Measurements from ENCODE around the gene CFAP61. TPM values are rescaled to one million over a fixed set of nuclear protein-coding genes. Genes with fewer than 3 reads are reported as not detected.

The CFAP61 gene
- total RNA-seq, 1 donor from 2014 or later = 2.6 TPM

DNA sequence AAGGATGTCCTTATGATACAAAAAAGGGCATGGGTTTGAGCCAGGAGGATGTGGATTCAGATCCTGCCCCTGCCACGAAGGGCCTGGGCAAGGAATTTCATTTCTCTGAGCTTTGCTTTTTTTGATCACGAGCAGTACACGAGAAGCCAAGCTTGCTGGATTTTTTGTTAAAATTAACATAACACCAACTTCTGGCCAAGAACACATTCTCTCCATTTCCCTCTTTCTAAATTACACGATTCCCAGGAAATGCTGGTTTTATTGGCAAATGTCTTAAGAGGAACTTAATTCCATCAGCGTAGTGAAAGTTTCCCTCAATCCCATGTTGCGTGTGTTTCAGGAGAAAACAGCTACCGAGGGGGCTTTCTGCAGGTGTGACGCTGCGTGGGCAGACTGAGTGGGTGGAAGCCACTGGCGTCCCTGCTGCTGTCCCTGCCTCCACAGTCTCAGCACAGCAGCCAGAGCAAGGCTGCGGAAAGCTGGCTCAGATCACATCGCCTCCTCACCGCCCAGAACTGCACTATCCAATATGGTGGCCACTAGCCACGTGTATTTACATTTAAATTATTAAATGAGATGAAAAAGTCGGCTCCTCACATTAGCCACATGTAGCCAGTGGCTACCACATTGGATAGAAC lies 194.8 kb downstream of the CFAP61 start:
- Mint-ChIP-seq H3K27ac (no peak overlapping the region), H3K4me3 (ENCODE audit: low read depth) (no peak overlapping the region)
- TF ChIP-seq, protein P1, sequence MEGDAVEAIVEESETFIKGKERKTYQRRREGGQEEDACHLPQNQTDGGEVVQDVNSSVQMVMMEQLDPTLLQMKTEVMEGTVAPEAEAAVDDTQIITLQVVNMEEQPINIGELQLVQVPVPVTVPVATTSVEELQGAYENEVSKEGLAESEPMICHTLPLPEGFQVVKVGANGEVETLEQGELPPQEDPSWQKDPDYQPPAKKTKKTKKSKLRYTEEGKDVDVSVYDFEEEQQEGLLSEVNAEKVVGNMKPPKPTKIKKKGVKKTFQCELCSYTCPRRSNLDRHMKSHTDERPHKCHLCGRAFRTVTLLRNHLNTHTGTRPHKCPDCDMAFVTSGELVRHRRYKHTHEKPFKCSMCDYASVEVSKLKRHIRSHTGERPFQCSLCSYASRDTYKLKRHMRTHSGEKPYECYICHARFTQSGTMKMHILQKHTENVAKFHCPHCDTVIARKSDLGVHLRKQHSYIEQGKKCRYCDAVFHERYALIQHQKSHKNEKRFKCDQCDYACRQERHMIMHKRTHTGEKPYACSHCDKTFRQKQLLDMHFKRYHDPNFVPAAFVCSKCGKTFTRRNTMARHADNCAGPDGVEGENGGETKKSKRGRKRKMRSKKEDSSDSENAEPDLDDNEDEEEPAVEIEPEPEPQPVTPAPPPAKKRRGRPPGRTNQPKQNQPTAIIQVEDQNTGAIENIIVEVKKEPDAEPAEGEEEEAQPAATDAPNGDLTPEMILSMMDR (IDR thresholded peaks at IDR 0.05; ENCODE audit: unreplicated experiment) = no peak

DNA sequence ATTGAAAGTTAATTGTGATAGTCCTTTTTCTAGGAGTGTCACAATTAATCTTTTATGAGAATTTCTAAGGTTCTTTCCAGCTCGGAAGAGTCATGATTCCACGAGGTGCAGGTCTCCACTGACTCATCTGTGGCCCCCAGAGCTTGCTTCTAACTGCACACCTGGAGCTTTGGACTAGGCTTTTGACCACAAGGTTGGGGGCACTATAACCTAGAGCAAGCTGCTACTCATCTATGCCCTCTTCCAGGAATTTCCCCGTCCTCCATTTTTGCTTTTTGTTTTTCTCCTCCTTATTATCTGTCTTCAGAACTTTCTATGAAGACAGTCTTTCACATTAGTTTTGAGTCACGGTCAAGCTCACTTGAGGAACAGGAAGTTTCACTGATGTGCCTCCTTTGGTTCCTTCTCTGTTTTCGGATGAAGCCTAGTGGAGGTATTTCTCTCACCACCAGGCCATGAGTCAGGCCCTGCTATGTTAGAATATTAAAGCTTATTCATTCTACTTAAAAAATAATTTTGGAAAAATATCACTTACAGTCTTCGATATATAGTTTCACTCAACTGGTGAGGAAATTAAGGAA lies 196.4 kb downstream of the CFAP61 start:
- Mint-ChIP-seq H3K4me3 (ENCODE audit: low read depth) (no peak overlapping the region), H3K27me3 (peaks cover 7% of the 10 kb centered on the region), H3K36me3 (ENCODE audit: insufficient read depth) (peaks cover 2% of the 10 kb centered on the region), H3K27ac (no peak overlapping the region), H3K9me3 (ENCODE audit: low read depth) (peaks cover 8% of the 10 kb centered on the region), H3K4me1 (ENCODE audit: low read depth) (peaks cover 2% of the 10 kb centered on the region)
- DNase-seq (ENCODE audit: low spot score, unreplicated experiment) = no peak
- TF ChIP-seq, protein P1 (IDR thresholded peaks at IDR 0.05; ENCODE audit: unreplicated experiment) = no peak

More for the DNA sequence above, 194.8 kb downstream of the CFAP61 start:
- Mint-ChIP-seq H3K4me1 (ENCODE audit: low read depth) (peaks cover 2% of the 10 kb centered on the region), H3K27me3 (peaks cover 3% of the 10 kb centered on the region), H3K9me3 (ENCODE audit: low read depth) (peaks cover 11% of the 10 kb centered on the region), H3K36me3 (ENCODE audit: insufficient read depth) (peaks cover 2% of the 10 kb centered on the region)
- no peak for DNase-seq (ENCODE audit: low spot score, unreplicated experiment)

DNA sequence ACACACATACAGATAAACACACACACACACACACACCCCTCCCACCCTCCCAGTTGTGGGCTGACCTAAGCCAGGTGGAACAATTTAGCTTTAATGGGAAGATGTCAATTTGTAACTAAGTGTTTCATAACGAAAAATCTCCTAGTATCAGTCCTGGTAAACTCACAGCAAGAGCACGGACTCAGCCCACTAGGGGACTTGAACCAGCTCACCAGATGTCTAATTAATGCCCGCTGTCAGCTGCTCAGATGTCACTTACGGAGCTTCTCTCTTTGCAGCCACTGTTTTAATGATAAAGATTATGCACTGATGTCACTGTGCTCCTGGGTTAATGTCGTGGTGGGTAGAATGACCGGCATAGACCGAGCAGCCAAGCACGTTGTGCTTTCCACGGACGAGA lies 199.0 kb downstream of the CFAP61 start:
- Mint-ChIP-seq H3K4me3 (ENCODE audit: low read depth) (no peak overlapping the region), H3K4me1 (ENCODE audit: low read depth) (peaks cover 2% of the 10 kb centered on the region), H3K36me3 (ENCODE audit: insufficient read depth) (no peaks in the 10 kb centered on the region), H3K9me3 (ENCODE audit: low read depth) (no peaks in the 10 kb centered on the region), H3K27ac (no peak overlapping the region), H3K27me3 (peaks cover 12% of the 10 kb centered on the region)
- DNase-seq (ENCODE audit: low spot score, unreplicated experiment) = no peak
- TF ChIP-seq, protein P1 (IDR thresholded peaks at IDR 0.05; ENCODE audit: unreplicated experiment) = no peak

DNA sequence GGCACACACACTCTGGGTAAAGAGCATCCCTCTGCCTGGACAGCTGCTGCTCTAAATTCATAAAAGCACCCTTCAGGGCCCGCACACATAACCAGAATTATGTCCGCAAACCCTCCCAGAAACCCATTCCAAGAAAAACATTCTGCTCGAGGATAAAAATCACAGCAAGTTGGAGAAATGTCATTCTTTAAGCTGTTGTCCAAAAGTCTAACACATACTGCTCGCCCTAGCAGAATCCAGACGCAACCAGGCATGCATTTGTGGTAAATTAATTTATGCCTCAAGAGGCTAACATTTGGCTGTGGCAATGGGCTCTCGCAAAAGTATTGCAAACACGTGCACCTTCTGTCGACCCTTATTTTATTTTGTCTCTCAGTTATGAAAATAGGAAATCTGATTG lies 199.5 kb downstream of the CFAP61 start:
- TF ChIP-seq, protein P1 (IDR thresholded peaks at IDR 0.05; ENCODE audit: unreplicated experiment) = no peak
- Mint-ChIP-seq H3K36me3 (ENCODE audit: insufficient read depth) (no peaks in the 10 kb centered on the region), H3K27ac (no peak overlapping the region), H3K4me3 (ENCODE audit: low read depth) (no peak overlapping the region), H3K27me3 (peaks cover 12% of the 10 kb centered on the region), H3K4me1 (ENCODE audit: low read depth) (peaks cover 2% of the 10 kb centered on the region), H3K9me3 (ENCODE audit: low read depth) (no peaks in the 10 kb centered on the region)
- no peak for DNase-seq (ENCODE audit: low spot score, unreplicated experiment)

DNA sequence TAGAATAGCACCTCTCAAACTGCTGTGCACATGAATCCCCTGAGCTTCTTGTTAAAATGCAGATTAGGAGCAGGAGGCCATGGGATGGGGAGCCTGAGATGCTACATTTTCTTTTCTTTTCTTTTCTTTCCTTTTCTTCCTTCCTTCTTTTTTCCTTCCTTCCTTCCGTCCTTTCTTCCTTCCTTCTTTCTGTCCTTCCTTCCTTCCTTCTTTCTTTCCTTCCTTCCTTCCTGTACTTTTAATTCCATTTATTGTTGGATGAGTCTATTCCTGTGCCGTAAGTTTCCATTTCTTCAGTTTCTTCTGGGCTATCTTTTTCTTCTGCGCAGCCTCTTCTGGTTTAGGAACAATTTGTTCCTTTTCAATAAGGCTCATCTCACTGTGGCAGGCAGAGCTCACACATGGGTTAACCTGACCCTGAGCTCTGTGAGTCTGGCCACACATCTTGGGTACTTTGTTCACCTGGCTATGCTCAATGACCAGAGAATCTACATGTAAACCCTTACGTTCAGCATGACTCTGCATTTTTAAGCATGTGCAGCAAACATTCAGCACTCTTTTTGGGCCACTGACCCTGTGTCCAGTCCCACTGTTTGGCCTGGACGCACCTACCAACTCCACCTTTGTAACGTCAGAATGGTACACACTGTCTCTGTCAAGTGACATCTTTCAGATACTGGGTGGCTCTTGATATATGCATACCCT lies 200.9 kb downstream of the CFAP61 start:
- TF ChIP-seq, protein P1 (IDR thresholded peaks at IDR 0.05; ENCODE audit: unreplicated experiment) = no peak
- Mint-ChIP-seq H3K4me1 (ENCODE audit: low read depth) (peaks cover 2% of the 10 kb centered on the region), H3K9me3 (ENCODE audit: low read depth) (no peaks in the 10 kb centered on the region), H3K27me3 (peaks cover 9% of the 10 kb centered on the region), H3K4me3 (ENCODE audit: low read depth) (no peak overlapping the region), H3K36me3 (ENCODE audit: insufficient read depth) (no peaks in the 10 kb centered on the region), H3K27ac (no peak overlapping the region)
- no peak for DNase-seq (ENCODE audit: low spot score, unreplicated experiment)

All from progenitor cell of endocrine pancreas (in vitro differentiated cells).